Measurements from ENCODE around the gene SLC35G2. TPM values are rescaled to one million over a fixed set of nuclear protein-coding genes. Genes with fewer than 3 reads are reported as not detected.

SLC35G2 gene
- total RNA-seq, 2 donors from 2014 or later, result 0.77 to 1.4 TPM

GRCh38 chr3:136838641-136839555 is 20.0 kb downstream of the SLC35G2 start:
- H3K27ac Mint-ChIP-seq, result no peak overlapping the region
- Histone ChIP-seq H3K9ac (ENCODE audit: extremely low read depth, low read length, poor library complexity, severe bottlenecking) (no peak overlapping the region), H3K4me1 (ENCODE audit: control insufficient read depth, insufficient read depth, low read length) (no peaks in the 10 kb centered on the region), H3K27ac (ENCODE audit: low read depth, low read length) (no peak overlapping the region), H3K9me3 (ENCODE audit: control insufficient read depth, low read length) (no peaks in the 10 kb centered on the region), H3K4me3 (ENCODE audit: low read length) (no peak overlapping the region), H3K27me3 (ENCODE audit: control insufficient read depth, insufficient read depth, low read length, poor library complexity, severe bottlenecking) (peaks cover 9% of the 10 kb centered on the region), H3K36me3 (ENCODE audit: control insufficient read depth, insufficient read depth, low read length) (no peaks in the 10 kb centered on the region)
- DNase-seq, result no peak
- peaks cover 26% of the 10 kb centered on the region for H3K27me3 Mint-ChIP-seq (ENCODE audit: insufficient read depth)
- H3K4me1 Mint-ChIP-seq, result peaks cover 14% of the 10 kb centered on the region
- H3K4me3 Mint-ChIP-seq, result no peak overlapping the region
- no peaks in the 10 kb centered on the region for H3K9me3 Mint-ChIP-seq
- WGBS, 2 experiments (ENCODE audit: insufficient coverage in 1 of 2, insufficient read length in 1 of 2), result 93% methylated on average over 1 of the region's 1 CpG; no CpG with 5 or more reads in 1 of the 2 experiments
- no peak for TF ChIP-seq CTCF (conservative IDR thresholded peaks at IDR 0.05)
- H3K36me3 Mint-ChIP-seq (ENCODE audit: low read depth), result peaks cover 11% of the 10 kb centered on the region

- Histone ChIP-seq H3K9ac (ENCODE audit: extremely low read depth, low read length, poor library complexity, severe bottlenecking) (no peak overlapping the region), H3K27ac (ENCODE audit: low read depth, low read length) (no peak overlapping the region), H3K36me3 (ENCODE audit: control insufficient read depth, insufficient read depth, low read length) (no peaks in the 10 kb centered on the region), H3K4me1 (ENCODE audit: control insufficient read depth, insufficient read depth, low read length) (no peaks in the 10 kb centered on the region), H3K4me3 (ENCODE audit: low read length) (no peak overlapping the region), H3K27me3 (ENCODE audit: control insufficient read depth, insufficient read depth, low read length, poor library complexity, severe bottlenecking) (peaks cover 9% of the 10 kb centered on the region), H3K9me3 (ENCODE audit: control insufficient read depth, low read length) (no peaks in the 10 kb centered on the region)
- peaks cover 12% of the 10 kb centered on the region for H3K36me3 Mint-ChIP-seq (ENCODE audit: low read depth)
- no peak overlapping the region for H3K27ac Mint-ChIP-seq
- H3K27me3 Mint-ChIP-seq (ENCODE audit: insufficient read depth), result peaks cover 29% of the 10 kb centered on the region
- H3K4me1 Mint-ChIP-seq, result peaks cover 14% of the 10 kb centered on the region
- H3K4me3 Mint-ChIP-seq, result no peak overlapping the region
- no peak for TF ChIP-seq CTCF (conservative IDR thresholded peaks at IDR 0.05)
- DNase-seq, result no peak
- no peaks in the 10 kb centered on the region for H3K9me3 Mint-ChIP-seq
Measured at GRCh38 chr3:136839556-136839931, 20.6 kb downstream of the SLC35G2 start.

GRCh38 chr3:136840252-136840651 is 21.3 kb downstream of the SLC35G2 start:
- Histone ChIP-seq H3K4me3 (ENCODE audit: low read length) (no peak overlapping the region), H3K9ac (ENCODE audit: extremely low read depth, low read length, poor library complexity, severe bottlenecking) (no peak overlapping the region), H3K9me3 (ENCODE audit: control insufficient read depth, low read length) (no peaks in the 10 kb centered on the region), H3K4me1 (ENCODE audit: control insufficient read depth, insufficient read depth, low read length) (no peaks in the 10 kb centered on the region), H3K27ac (ENCODE audit: low read depth, low read length) (no peak overlapping the region), H3K36me3 (ENCODE audit: control insufficient read depth, insufficient read depth, low read length) (no peaks in the 10 kb centered on the region), H3K27me3 (ENCODE audit: control insufficient read depth, insufficient read depth, low read length, poor library complexity, severe bottlenecking) (peaks cover 13% of the 10 kb centered on the region)
- WGBS, 2 experiments (ENCODE audit: insufficient coverage in 1 of 2, insufficient read length in 1 of 2), result 88 to 91% methylated on average over 1 to 2 of the region's 2 CpGs
- DNase-seq, result no peak
- H3K4me1 Mint-ChIP-seq, result peaks cover 14% of the 10 kb centered on the region
- no peak for TF ChIP-seq CTCF (conservative IDR thresholded peaks at IDR 0.05)
- peaks cover 18% of the 10 kb centered on the region for H3K36me3 Mint-ChIP-seq (ENCODE audit: low read depth)
- peaks cover 37% of the 10 kb centered on the region for H3K27me3 Mint-ChIP-seq (ENCODE audit: insufficient read depth)
- no peak overlapping the region for H3K4me3 Mint-ChIP-seq
- H3K27ac Mint-ChIP-seq, result no peak overlapping the region
- H3K9me3 Mint-ChIP-seq, result no peaks in the 10 kb centered on the region
